Natural killer cell (primary cell): ENCODE results near the gene TEC. TPM values are rescaled to one million over a fixed set of nuclear protein-coding genes. Genes with fewer than 3 reads are reported as not detected.

Experiments
- ATAC-seq, 3 donors: fragments of 150-1000 bp in 2 of 3; fragments of 200-7000 bp in 1 of 3; cut with Tn5 transposase; 1 replicate in 1 of 3; 2 replicates in 2 of 3; pipeline ENCODE4 v1.10.0; 2021; ENCODE audit warnings: mild to moderate bottlenecking in 2 of 3, moderate library complexity in 2 of 3
- DNase-seq, 2 donors: peaks; one replicate each; pipeline versions ENCODE4 v3.0.0 to v3.0.0-alpha.2; 2013 to 2021; ENCODE audit warnings: mixed read lengths in 1 of 2
- H3K27ac ChIP-seq: one replicate; pipeline ENCODE4 v1.5.1; 2013; ENCODE audit warnings: mild to moderate bottlenecking, low read length
- H3K27me3 ChIP-seq: one replicate; pipeline ENCODE4 v1.6.1; 2013; ENCODE audit warnings: low read length; ENCODE audit not compliant: control insufficient read depth, insufficient read depth
- H3K36me3 ChIP-seq: one replicate; pipeline ENCODE4 v1.6.1; 2013; ENCODE audit warnings: low read length; ENCODE audit not compliant: control insufficient read depth, insufficient read depth
- H3K4me1 ChIP-seq: one replicate; pipeline ENCODE4 v1.6.1; 2013; ENCODE audit warnings: low read length; ENCODE audit not compliant: control insufficient read depth, insufficient read depth
- H3K4me3 ChIP-seq: one replicate; pipeline ENCODE4 v1.5.1; 2013; ENCODE audit warnings: low read length
- H3K9me3 ChIP-seq: one replicate; pipeline ENCODE4 v1.6.1; 2013; ENCODE audit warnings: low read length; ENCODE audit not compliant: control insufficient read depth, insufficient read depth
- H3K27ac Mint-ChIP-seq, 2 donors: one replicate each; pipeline ENCODE4 v1.8.0; 2022; ENCODE audit warnings: mild to moderate bottlenecking in 2 of 2, mixed read lengths in 2 of 2, moderate library complexity in 1 of 2
- H3K27me3 Mint-ChIP-seq, 2 donors: one replicate each; pipeline ENCODE4 v1.8.0; 2022; ENCODE audit warnings: low read depth in 2 of 2, mixed read lengths in 2 of 2
- H3K36me3 Mint-ChIP-seq: one replicate; pipeline ENCODE4 v1.8.0; 2022; ENCODE audit warnings: mixed read lengths
- H3K4me1 Mint-ChIP-seq, 2 donors: one replicate each; pipeline ENCODE4 v1.8.0; 2022; ENCODE audit warnings: mixed read lengths in 2 of 2
- H3K4me3 Mint-ChIP-seq: one replicate; pipeline ENCODE4 v1.8.0; 2022; ENCODE audit warnings: mild to moderate bottlenecking, moderate library complexity, mixed read lengths
- H3K9me3 Mint-ChIP-seq, 2 donors: one replicate each; pipeline ENCODE4 v1.8.0; 2022; ENCODE audit warnings: mixed read lengths in 2 of 2
- WGBS: methylation state at CpG from one replicate; pipeline ENCODE4 v1.1.7; 2013; ENCODE audit warnings: missing lambda C conversion rate; ENCODE audit not compliant: insufficient coverage; 5-methylcytosine and 5-hydroxymethylcytosine counted together
- intact Hi-C: fragments of 100-400 bp; cut with micrococcal nuclease; formaldehyde crosslinking; loops from one replicate; pipeline ENCODE4 v1.14.2; 2022
- total RNA-seq, 4 donors: library from RNA; stranded (reverse); fragments of 120-200 nt in 1 of 4; gene quantifications; one replicate each; pipeline versions ENCODE4 v1.2.3 to v1.2.4, GENCODE V29; 2013 to 2022
- TF ChIP-seq, protein P1 (sequence below): fragments of 200-600 bp; IDR thresholded peaks from one replicate; pipeline ENCODE4 v1.8.0; 2022; ENCODE audit warnings: antibody characterized with exemption

Gene TEC
- total RNA-seq, 3 donors from 2014 or later (not counting 1 experiment from before 2014, with no cell fraction given) = 4.0 to 7.4 (median 4.7) TPM

DNA sequence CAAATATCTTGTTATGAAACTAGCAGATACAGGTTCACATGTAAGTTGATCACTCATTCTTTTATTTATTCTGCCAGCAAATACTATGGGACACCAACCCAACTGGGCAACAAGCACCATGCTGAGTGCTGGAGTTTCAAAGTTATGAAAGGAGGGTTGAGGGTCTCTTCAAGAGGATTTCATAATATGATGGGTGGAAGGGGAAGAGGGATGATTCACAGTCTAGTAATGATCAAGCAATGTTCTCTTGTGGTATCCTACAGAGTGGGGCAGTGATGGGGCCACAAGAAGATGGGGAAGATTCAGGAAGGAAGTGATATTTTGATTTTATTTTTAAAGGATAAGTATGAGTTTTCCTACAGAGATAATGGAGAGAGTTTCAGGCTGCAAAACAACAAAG, 89.4 kb downstream of the TEC start:
- intact Hi-C loops = no loop called here

DNA sequence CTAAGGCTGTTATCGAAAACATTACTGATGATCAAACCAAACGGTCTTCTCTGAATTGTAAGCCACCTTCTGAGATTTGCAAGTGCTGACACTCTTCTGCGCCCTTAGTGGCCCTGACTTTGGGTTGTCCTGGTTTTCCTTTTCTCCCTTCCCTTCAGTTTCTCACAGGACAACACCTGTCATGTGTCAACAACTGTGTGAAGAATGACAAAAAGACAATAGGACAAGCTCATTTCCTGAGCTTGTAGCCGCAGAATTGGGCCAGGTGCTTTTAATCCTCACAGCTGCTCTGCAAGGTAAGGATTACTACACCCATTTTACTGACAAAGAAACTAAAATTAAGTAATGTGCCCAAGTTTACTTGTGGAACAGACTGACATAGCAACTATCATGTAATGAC, 90.7 kb downstream of the TEC start:
- peaks cover 0 to 2% of the 10 kb centered on the region in 2 donors for H3K9me3 Mint-ChIP-seq
- no peak overlapping the region for H3K27ac ChIP-seq
- no peaks in the 10 kb centered on the region for H3K27me3 Mint-ChIP-seq
- TF ChIP-seq, protein P1, sequence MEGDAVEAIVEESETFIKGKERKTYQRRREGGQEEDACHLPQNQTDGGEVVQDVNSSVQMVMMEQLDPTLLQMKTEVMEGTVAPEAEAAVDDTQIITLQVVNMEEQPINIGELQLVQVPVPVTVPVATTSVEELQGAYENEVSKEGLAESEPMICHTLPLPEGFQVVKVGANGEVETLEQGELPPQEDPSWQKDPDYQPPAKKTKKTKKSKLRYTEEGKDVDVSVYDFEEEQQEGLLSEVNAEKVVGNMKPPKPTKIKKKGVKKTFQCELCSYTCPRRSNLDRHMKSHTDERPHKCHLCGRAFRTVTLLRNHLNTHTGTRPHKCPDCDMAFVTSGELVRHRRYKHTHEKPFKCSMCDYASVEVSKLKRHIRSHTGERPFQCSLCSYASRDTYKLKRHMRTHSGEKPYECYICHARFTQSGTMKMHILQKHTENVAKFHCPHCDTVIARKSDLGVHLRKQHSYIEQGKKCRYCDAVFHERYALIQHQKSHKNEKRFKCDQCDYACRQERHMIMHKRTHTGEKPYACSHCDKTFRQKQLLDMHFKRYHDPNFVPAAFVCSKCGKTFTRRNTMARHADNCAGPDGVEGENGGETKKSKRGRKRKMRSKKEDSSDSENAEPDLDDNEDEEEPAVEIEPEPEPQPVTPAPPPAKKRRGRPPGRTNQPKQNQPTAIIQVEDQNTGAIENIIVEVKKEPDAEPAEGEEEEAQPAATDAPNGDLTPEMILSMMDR = no peak
- no peaks in the 10 kb centered on the region for H3K4me1 ChIP-seq
- no peaks in the 10 kb centered on the region for H3K36me3 Mint-ChIP-seq
- no peaks in the 10 kb centered on the region for H3K27me3 ChIP-seq
- no peak overlapping the region for H3K4me3 ChIP-seq
- intact Hi-C loops = no loop called here
- WGBS = 80% methylated on average over 4 of the region's 4 CpGs
- no peak for DNase-seq
- H3K4me1 Mint-ChIP-seq = no peaks in the 10 kb centered on the region
- no peak overlapping the region for H3K27ac Mint-ChIP-seq
- no peaks in the 10 kb centered on the region for H3K36me3 ChIP-seq
- no peak for ATAC-seq
- no peaks in the 10 kb centered on the region for H3K9me3 ChIP-seq
- H3K4me3 Mint-ChIP-seq = no peak overlapping the region

More for the DNA sequence above, 89.4 kb downstream of the TEC start:
- Histone ChIP-seq H3K9me3 (no peaks in the 10 kb centered on the region), H3K27ac (no peak overlapping the region), H3K27me3 (no peaks in the 10 kb centered on the region), H3K4me1 (no peaks in the 10 kb centered on the region), H3K4me3 (no peak overlapping the region), H3K36me3 (no peaks in the 10 kb centered on the region)
- TF ChIP-seq, protein P1 = no peak
- Mint-ChIP-seq H3K36me3 (no peaks in the 10 kb centered on the region), H3K4me3 (no peak overlapping the region), H3K27ac (no peak overlapping the region), H3K9me3 (peaks cover 0 to 2% of the 10 kb centered on the region in 2 donors), H3K4me1 (no peaks in the 10 kb centered on the region), H3K27me3 (no peaks in the 10 kb centered on the region)
- no peak for ATAC-seq
- DNase-seq = no peak

DNA sequence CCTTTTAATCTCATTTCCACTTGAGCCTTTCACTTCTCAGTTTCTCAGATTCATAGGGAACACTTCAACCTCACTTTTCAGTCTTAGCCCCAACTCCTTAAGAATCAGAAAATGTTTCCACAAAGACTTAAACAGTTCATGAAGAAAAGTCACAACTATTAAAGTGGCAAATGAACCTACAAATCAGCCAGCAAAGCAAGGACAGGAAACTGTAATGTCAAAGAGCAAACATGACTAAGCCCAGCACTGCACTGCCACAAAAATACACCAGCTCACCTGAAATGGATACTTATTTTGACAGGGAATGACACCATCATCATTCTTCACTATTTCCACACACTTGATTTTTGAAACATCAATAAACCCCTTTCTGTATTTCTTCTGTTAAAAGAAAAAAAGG, 93.8 kb downstream of the TEC start:
- H3K36me3 Mint-ChIP-seq = no peaks in the 10 kb centered on the region
- Histone ChIP-seq H3K36me3 (no peaks in the 10 kb centered on the region), H3K4me3 (no peak overlapping the region), H3K9me3 (no peaks in the 10 kb centered on the region), H3K27me3 (no peaks in the 10 kb centered on the region), H3K27ac (no peak overlapping the region), H3K4me1 (no peaks in the 10 kb centered on the region)
- DNase-seq = no peak
- intact Hi-C loops = no loop called here
- H3K27me3 Mint-ChIP-seq = no peaks in the 10 kb centered on the region
- no peak for ATAC-seq
- TF ChIP-seq, protein P1 = no peak
- H3K9me3 Mint-ChIP-seq = peaks cover 0 to 2% of the 10 kb centered on the region in 2 donors
- H3K27ac Mint-ChIP-seq = no peak overlapping the region
- no peak overlapping the region for H3K4me3 Mint-ChIP-seq
- H3K4me1 Mint-ChIP-seq = peaks cover 0 to 6% of the 10 kb centered on the region in 2 donors

DNA sequence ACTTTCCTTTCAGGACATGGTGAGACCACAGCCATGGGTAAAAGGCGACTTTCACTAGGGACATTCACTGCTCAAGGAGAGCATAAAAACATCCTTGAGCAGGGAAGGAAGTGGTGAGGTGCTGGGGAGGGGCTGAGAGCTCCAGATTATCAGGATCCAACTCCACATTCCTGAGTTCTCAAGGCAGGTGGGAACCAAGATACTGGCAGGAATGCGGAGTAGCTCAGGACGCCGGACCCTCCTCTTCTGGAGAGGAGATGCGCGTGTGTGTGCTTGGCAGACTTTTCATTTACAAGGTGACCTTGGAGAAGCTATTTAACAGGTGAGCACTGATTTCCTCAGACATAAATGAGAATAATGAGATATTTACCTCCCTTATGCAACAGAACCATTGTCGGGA, 94.3 kb downstream of the TEC start:
- DNase-seq (no peak), ATAC-seq (no peak)
- intact Hi-C loops = no loop called here
- Histone ChIP-seq H3K36me3 (no peaks in the 10 kb centered on the region), H3K27me3 (no peaks in the 10 kb centered on the region), H3K27ac (no peak overlapping the region), H3K9me3 (no peaks in the 10 kb centered on the region), H3K4me3 (no peak overlapping the region), H3K4me1 (no peaks in the 10 kb centered on the region)
- peaks cover 0 to 2% of the 10 kb centered on the region in 2 donors for H3K9me3 Mint-ChIP-seq
- H3K27me3 Mint-ChIP-seq = no peaks in the 10 kb centered on the region
- H3K4me1 Mint-ChIP-seq = peaks cover 0 to 6% of the 10 kb centered on the region in 2 donors
- WGBS = 75% methylated on average over 4 of the region's 7 CpGs
- TF ChIP-seq, protein P1 = no peak
- H3K27ac Mint-ChIP-seq = no peak overlapping the region
- H3K4me3 Mint-ChIP-seq = no peak overlapping the region
- no peaks in the 10 kb centered on the region for H3K36me3 Mint-ChIP-seq
